Sigmoid colon (tissue), 7 donors: ENCODE data around the gene GNAS. TPM values are rescaled to one million over a fixed set of nuclear protein-coding genes. Genes with fewer than 3 reads are reported as not detected.
A peak's percentile ranks its signal among the peaks of the same experiment; 100 is the strongest.

Source experiments
- DNase-seq: peaks from one replicate; pipeline ENCODE4 v3.0.0-alpha.2; 2019
- H3K27ac ChIP-seq, 4 donors: fragments of 200-600 bp; sonication (generic); one replicate each; pipeline ENCODE4 v1.5.1; 2016 to 2019; ENCODE audit warnings: mild to moderate bottlenecking in 1 of 4
- H3K27me3 ChIP-seq, 3 donors: fragments of 200-600 bp; sonication (generic); one replicate each; pipeline ENCODE4 v1.5.1; 2019; ENCODE audit warnings: mild to moderate bottlenecking in 1 of 3
- H3K36me3 ChIP-seq, 4 donors: fragments of 200-600 bp; sonication (generic); one replicate each; pipeline ENCODE4 v1.5.1; 2016 to 2019
- H3K4me1 ChIP-seq, 4 donors: fragments of 200-600 bp; sonication (generic); one replicate each; pipeline ENCODE4 v1.5.1; 2017 to 2019
- H3K4me3 ChIP-seq, 4 donors: fragments of 200-600 bp; sonication (generic); one replicate each; pipeline ENCODE4 v1.5.1; 2017 to 2019; ENCODE audit warnings: mild to moderate bottlenecking in 2 of 4, moderate library complexity in 1 of 4
- H3K9me3 ChIP-seq, 4 donors: fragments of 200-600 bp in 3 of 4; sonication (generic) in 3 of 4; one replicate each; pipeline versions ENCODE4 v1.5.1 to v1.6.1; 2013 to 2019
- EP300 ChIP-seq, 4 donors: sonication (generic); formaldehyde crosslinking; IDR thresholded peaks; one replicate each; pipeline ENCODE4 v1.6.1; 2017; ENCODE audit warnings: antibody characterized with exemption in 4 of 4
- POLR2A ChIP-seq, 2 donors: fragments of 450-650 bp; IDR thresholded peaks; one replicate each; pipeline ENCODE4 v1.6.1; 2016; ENCODE audit warnings: antibody characterized with exemption in 2 of 2, mild to moderate bottlenecking in 2 of 2, moderate library complexity in 2 of 2
- POLR2AphosphoS5 ChIP-seq, 4 donors: sonication (generic); formaldehyde crosslinking; IDR thresholded peaks; one replicate each; pipeline ENCODE4 v1.6.1; 2017; ENCODE audit warnings: antibody characterized with exemption in 4 of 4
- WGBS, 2 donors: extraction: QIAGEN DNeasy Blood & Tissue Kit; methylation state at CpG; one replicate each; pipeline ENCODE4 v1.1.7; 2013; 5-methylcytosine and 5-hydroxymethylcytosine counted together
- intact Hi-C: fragments of 100-400 bp; cut with DNase I; formaldehyde crosslinking; loops from one replicate; pipeline ENCODE4 v1.15.1; 2023
- polyA plus RNA-seq, 3 donors: library from polyadenylated mRNA; stranded (reverse); fragments of 200-250 nt; gene quantifications; one replicate each; pipeline ENCODE4 v1.2.3, GENCODE V29; 2013
- total RNA-seq, 4 donors: library from RNA; depleted of rRNA; stranded (reverse); fragments of >200 nt; gene quantifications; one replicate each; pipeline ENCODE4 v1.1.0, GENCODE V29; 2016
- TF ChIP-seq, protein P1 (sequence below), 4 experiments: fragments of 450-650 bp in 3 of 4; fragments of 200-600 bp in 1 of 4; IDR thresholded peaks; one replicate each; pipeline ENCODE4 v1.5.1; 2016 to 2019; ENCODE audit warnings: antibody characterized with exemption in 4 of 4, mild to moderate bottlenecking in 3 of 4, moderate library complexity in 2 of 4
- donor health status: healthy with polysubstance abuse.
- donor health status: Bipolar disorder and iron deficiency.
- donor health status: healthy.

Gene GNAS
- total and polyA plus RNA-seq, 7 donors = 449 to 808 (median 535) TPM

GRCh38 chr20:58853466-58853865, 950 bp downstream of the GNAS start:
- TF ChIP-seq POLR2AphosphoS5 (IDR thresholded peaks at IDR 0.05) (no peak), EP300 (IDR thresholded peaks at IDR 0.05) (no peak), POLR2A (IDR thresholded peaks at IDR 0.05) (no peak)
- TF ChIP-seq, protein P1, sequence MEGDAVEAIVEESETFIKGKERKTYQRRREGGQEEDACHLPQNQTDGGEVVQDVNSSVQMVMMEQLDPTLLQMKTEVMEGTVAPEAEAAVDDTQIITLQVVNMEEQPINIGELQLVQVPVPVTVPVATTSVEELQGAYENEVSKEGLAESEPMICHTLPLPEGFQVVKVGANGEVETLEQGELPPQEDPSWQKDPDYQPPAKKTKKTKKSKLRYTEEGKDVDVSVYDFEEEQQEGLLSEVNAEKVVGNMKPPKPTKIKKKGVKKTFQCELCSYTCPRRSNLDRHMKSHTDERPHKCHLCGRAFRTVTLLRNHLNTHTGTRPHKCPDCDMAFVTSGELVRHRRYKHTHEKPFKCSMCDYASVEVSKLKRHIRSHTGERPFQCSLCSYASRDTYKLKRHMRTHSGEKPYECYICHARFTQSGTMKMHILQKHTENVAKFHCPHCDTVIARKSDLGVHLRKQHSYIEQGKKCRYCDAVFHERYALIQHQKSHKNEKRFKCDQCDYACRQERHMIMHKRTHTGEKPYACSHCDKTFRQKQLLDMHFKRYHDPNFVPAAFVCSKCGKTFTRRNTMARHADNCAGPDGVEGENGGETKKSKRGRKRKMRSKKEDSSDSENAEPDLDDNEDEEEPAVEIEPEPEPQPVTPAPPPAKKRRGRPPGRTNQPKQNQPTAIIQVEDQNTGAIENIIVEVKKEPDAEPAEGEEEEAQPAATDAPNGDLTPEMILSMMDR (IDR thresholded peaks at IDR 0.05) = no peak
- H3K9me3 ChIP-seq = no peaks in the 10 kb centered on the region
- peaks cover 0 to 42% (median 32%) of the 10 kb centered on the region in 4 donors for H3K4me1 ChIP-seq
- 75 to 82% methylated on average over 6 of the region's 6 CpGs for WGBS, 2 donors
- H3K4me3 ChIP-seq = no peak overlapping the region
- no peak overlapping the region for H3K27ac ChIP-seq
- H3K36me3 ChIP-seq = no peaks in the 10 kb centered on the region
- DNase-seq = no peak
- intact Hi-C loops = loop anchor here (5.0 kb wide), 1 partner anchor 616 kb away; no protein-coding TSS in a partner anchor
- H3K27me3 ChIP-seq = peaks cover 11 to 82% (median 35%) of the 10 kb centered on the region in 3 donors

GRCh38 chr20:58853976-58854637, 1.6 kb downstream of the GNAS start:
- intact Hi-C loops = loop anchor here (5.0 kb wide), 1 partner anchor 617 kb away; no protein-coding TSS in a partner anchor
- peaks cover 11 to 82% (median 35%) of the 10 kb centered on the region in 3 donors for H3K27me3 ChIP-seq

GRCh38 chr20:58854638-58855471, 2.3 kb downstream of the GNAS start:
- TF ChIP-seq EP300 (IDR thresholded peaks at IDR 0.05) (no peak), POLR2A (IDR thresholded peaks at IDR 0.05) (no peak), POLR2AphosphoS5 (IDR thresholded peaks at IDR 0.05) (no peak)
- TF ChIP-seq, protein P1 (IDR thresholded peaks at IDR 0.05) = no peak
- 47 to 50% methylated on average over 75 of the region's 75 CpGs for WGBS, 2 donors
- peaks cover 11 to 82% (median 35%) of the 10 kb centered on the region in 3 donors for H3K27me3 ChIP-seq

More at GRCh38 chr20:58853976-58854637, 1.6 kb downstream of the GNAS start:
- TF ChIP-seq EP300 (IDR thresholded peaks at IDR 0.05) = no peak
- no peak for TF ChIP-seq POLR2A (IDR thresholded peaks at IDR 0.05)
- TF ChIP-seq, protein P1 (IDR thresholded peaks at IDR 0.05) = no peak
- no peak for TF ChIP-seq POLR2AphosphoS5 (IDR thresholded peaks at IDR 0.05)
- Histone ChIP-seq H3K9me3 (no peaks in the 10 kb centered on the region), H3K4me1 (peaks cover 0 to 42% (median 32%) of the 10 kb centered on the region in 4 donors), H3K36me3 (no peaks in the 10 kb centered on the region), H3K27ac (no peak overlapping the region), H3K4me3 (peak overlapping the region in 3 of 4 donors; percentile 28 to 40 (median 35))
- 56 to 62% methylated on average over 63 of the region's 63 CpGs for WGBS, 2 donors
- DNase-seq = no peak

DNA sequence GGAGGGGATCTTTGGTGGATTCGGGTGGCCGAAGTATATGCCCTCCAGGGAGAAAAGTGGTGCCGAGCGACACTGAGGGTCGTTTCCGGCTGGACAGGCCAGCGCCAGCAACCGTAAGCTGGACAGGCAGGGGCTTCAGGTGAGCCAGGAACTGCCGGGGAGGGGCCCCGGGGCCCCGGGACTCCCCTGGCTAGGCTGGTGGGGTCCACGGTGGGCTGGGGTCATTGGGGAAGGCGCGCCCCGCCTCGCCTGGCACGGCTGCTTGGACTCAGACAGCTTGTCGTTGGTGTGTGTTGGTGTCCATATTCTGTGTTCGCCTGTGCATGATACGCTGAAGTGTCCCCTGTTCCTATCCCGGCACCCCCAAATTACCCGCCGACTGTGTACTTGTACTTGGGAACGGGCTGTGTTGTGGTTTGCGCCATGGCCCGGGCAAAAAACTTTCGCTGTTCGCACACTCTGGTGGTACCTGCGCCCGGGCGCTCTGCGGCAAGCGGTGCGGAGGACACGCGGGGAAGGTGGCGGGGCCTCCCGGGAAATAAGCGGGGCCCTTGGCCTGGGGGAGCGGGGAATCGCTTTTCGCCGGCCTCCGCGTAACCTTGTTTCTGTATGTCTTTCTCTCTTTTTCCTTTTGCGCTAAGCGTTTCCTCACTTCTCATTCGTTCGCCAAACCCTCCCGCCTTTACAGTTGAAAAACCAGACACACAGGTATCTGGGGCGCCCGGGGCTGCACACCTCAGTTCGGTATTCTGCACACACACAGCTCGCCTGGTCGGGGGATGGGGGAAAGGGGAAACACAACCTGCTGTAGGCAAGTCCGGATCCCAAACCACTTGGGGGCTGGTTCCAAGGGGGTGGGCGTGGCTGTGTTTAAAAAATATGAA, 3.2 kb downstream of the GNAS start:
- H3K4me3 ChIP-seq = no peak overlapping the region
- WGBS, 2 donors = 50 to 55% methylated on average over 57 of the region's 57 CpGs

More at GRCh38 chr20:58854638-58855471, 2.3 kb downstream of the GNAS start:
- no peak for DNase-seq
- Histone ChIP-seq H3K4me3 (peak overlapping the region in 3 of 4 donors; percentile 28 to 40 (median 35)), H3K27ac (no peak overlapping the region), H3K9me3 (no peaks in the 10 kb centered on the region), H3K4me1 (peaks cover 0 to 42% (median 32%) of the 10 kb centered on the region in 4 donors), H3K36me3 (no peaks in the 10 kb centered on the region)
- intact Hi-C loops = loop anchor here (5.0 kb wide), 1 partner anchor 618 kb away; no protein-coding TSS in a partner anchor

More for the DNA sequence above, 3.2 kb downstream of the GNAS start:
- H3K27me3 ChIP-seq = peaks cover 11 to 74% (median 35%) of the 10 kb centered on the region in 3 donors
- no peaks in the 10 kb centered on the region for H3K9me3 ChIP-seq
- H3K4me1 ChIP-seq = peaks cover 0 to 42% (median 32%) of the 10 kb centered on the region in 4 donors
- no peaks in the 10 kb centered on the region for H3K36me3 ChIP-seq
- intact Hi-C loops = no loop called here
- no peak overlapping the region for H3K27ac ChIP-seq
- no peak for DNase-seq
- TF ChIP-seq, protein P1 (IDR thresholded peaks at IDR 0.05) = no peak
- TF ChIP-seq POLR2AphosphoS5 (IDR thresholded peaks at IDR 0.05) (no peak), POLR2A (IDR thresholded peaks at IDR 0.05) (no peak), EP300 (IDR thresholded peaks at IDR 0.05) (no peak)
